Measurements from ENCODE around the gene KRTAP17-1.
A peak's percentile ranks its signal among the peaks of the same experiment; 100 is the strongest.

The KRTAP17-1 gene

DNA sequence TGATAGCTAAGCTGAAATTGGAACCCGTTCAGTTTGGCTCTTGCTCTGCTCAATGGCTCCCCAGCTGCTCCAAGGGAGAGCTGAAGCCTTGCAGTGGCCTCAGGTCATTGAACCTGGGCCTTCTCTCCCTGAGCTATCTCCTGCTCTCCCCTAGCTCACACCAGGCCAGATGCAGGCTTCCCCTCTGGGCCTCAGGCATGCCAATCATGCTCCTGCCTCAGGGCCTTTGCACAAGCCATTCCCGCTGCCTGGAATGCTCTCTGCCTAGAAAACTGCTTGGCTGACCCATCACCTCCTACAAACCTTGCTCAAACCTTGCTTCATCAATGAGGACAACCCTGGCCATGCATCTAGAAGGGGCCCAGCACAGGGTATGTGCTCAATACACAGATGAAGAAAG, 16.7 kb upstream of the KRTAP17-1 start:
- DNase-seq (ENCODE audit: low read depth), result no peak

DNA sequence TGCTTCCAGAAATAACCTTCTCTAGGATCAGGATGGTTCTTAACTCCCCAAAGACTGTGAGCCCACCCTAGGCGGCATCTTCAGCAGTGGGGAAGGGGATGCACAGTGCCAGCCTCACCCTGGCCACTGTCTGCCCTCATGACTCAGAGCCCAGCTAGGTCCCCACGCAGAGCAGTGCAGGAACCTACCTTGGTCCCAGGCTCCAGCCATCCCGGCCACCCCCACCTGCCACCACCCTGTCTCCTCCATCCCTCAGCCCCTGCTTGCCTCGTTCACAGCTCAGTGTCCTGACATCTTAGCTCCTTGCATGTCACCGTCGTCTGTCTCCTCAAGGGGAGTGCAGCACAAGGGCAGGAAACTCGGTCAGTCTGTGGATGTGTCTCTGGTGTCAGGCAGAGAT, 16.1 kb upstream of the KRTAP17-1 start:
- no peak for DNase-seq (ENCODE audit: low read depth)

DNA sequence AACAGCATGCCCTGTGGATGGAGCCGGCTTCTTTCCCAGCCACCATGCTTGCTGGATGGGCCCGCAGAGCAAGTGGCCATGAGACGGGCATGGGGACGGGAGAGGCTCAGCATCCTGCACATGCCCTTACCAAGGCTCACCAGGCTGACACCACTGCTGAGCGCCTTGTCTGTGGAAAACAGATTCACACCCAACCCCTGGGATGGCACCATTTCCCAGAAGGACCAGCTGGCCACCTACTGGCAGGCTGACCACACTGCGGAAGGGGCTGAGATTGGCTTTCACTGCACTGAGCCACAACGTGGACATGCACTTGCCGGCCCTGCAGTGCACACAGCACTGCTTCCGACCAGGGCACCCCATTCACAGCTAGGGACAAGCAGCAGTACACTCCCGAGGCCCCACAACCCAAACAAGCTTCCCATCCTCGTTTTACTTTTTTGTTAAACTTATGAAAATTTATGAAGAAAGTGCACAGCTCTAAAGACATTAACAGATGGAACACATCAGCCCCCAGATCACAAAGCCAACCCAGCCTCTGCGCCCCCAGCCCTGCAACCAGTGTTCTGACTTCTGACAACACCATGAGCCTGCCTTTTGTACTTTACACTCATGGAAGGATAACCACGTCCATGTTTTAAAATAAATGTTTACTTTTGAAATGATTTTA, 13.9 kb upstream of the KRTAP17-1 start:
- DNase-seq (ENCODE audit: low read depth), result no peak

DNA sequence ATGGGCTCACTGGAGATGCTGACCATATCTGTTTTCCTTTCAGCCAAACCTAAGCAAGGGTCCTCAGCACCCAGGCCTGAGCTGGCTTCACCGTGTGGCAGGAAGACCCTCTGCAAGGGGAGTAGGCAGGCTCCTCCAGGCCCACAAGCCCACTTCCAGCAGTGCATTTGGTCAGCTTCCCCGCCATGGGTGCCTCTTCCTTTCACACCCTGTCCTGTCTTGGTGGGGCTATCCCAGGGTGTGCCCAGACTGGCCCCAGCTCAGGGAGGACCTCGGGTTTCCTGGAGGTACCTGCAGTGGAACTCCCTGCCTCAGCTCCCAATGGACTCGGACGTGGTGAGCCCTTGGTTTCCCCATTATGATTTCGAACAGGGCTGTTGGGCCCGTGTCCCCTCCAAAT, 12.7 kb upstream of the KRTAP17-1 start:
- no peak for DNase-seq (ENCODE audit: low read depth)

DNA sequence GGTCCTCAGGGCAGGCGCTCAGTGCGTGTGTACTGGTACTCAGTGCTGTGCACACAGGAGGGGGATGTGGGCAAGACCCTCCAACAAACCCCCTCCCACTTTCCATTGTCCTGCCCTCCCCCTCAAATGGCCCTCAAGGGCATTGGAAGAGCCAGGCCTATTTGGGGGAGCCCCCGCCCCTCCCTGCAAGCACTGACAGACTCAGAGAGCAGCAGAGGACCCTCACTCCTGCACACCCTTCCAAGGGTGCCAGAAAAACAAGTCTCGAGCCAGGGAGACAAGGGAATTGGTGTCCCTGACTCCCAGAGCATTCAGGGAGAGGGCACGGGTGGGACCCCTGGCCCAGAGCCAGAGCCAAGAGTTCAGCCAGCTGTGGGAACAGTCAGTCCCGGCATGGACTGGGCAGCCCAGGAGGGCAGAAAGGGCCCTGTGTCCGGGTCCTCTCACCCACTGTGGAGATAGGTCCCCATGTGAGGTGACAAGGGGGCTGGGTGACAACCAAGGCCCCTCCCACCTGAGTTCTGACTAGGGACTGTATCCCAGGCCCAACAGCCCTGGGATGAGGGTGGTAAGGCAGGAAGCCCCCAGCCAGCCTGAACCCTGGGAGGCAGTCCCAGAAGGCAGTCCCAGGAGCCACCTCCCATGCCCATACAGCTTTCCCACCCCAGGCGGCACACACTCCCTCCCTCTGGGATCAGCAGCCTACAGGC, 12.1 kb upstream of the KRTAP17-1 start:
- DNase-seq (ENCODE audit: low read depth), result no peak

DNA sequence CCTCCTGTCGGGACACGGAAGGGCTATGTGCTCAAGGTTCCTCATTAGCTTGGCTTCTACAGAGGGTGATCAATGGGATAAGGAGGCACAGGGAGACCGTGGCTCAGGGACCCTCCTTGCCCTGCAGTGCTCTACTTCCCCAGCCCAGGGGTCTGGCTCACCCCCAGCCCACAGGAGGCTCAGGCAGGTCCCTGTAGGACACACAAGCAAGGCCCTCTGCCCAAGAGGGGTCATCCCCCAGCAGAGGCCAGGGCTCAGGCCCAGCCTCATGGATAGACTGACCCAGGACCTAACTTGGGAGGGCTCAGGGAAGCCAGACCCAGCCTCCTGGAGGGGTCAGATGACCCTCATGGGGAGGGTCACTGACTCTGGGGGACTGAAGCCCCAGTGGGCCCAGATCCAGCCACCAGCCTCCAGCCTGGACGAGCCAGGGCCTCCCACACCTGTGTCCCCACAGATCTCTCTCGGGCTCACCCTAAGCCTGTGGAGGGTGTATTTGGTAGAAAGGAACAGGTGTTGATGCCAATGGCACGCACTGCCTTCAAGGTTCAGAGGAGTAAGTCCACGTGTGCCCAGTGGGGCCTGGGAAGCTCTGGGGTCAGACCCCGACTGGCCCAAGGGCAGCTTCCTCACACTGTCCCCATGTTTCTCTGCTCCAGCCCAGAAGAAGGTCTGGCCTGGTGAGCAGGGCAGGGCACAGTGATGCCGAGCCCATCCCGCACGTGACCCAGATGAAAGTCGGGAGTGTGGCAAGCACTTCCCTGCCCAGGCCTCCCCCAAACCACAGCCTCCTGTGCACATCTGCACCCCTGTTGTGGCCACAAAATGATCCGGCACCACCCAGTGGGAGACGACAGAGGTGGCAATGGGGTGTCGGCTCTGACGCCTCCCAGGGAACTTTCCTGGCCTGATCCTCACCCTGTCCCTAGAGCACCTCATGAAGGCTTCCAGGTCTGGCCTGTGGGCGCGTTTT, 10.9 kb upstream of the KRTAP17-1 start:
- DNase-seq (ENCODE audit: low read depth), result no peak

DNA sequence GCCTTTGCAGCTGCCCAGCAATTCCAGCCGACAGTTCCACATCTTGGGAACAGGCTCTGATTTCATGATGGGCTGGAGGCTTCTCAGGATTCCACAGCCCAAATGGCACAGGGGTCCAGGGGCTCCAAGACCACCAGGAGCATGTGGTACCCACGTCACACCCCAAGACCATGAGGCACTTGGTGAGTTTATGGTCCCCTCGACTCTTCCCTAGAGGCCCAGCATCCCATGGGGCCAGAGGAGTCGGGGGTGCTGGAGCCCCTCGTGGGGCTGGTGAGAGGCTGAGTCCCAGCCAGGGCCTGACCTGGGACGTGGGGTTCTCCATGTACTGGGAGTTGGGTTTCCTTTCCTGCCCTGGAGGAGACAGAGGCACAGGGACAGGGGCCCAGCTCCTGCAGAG, 10.1 kb upstream of the KRTAP17-1 start:
- no peak for DNase-seq (ENCODE audit: low read depth)

DNA sequence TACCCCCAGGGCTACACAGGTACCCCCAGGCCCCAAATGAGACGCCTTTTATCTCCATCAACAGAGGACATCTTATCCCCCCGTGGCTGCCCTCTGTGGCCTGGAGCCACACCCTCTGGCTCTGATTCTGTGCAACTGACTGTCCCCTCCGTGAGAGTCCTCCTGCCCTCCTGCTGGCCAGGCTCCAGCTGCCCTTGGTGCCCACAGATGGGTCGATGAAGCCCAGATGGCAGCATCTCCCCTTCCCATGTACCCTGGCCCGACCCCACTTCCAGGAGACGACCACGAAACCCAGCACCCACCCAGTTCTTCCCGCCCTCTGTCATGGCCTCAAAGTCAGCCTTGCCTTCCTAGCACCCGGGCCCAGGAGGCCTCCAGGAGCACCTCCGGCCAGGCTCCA, 9.6 kb upstream of the KRTAP17-1 start:
- no peak for DNase-seq (ENCODE audit: low read depth)

DNA sequence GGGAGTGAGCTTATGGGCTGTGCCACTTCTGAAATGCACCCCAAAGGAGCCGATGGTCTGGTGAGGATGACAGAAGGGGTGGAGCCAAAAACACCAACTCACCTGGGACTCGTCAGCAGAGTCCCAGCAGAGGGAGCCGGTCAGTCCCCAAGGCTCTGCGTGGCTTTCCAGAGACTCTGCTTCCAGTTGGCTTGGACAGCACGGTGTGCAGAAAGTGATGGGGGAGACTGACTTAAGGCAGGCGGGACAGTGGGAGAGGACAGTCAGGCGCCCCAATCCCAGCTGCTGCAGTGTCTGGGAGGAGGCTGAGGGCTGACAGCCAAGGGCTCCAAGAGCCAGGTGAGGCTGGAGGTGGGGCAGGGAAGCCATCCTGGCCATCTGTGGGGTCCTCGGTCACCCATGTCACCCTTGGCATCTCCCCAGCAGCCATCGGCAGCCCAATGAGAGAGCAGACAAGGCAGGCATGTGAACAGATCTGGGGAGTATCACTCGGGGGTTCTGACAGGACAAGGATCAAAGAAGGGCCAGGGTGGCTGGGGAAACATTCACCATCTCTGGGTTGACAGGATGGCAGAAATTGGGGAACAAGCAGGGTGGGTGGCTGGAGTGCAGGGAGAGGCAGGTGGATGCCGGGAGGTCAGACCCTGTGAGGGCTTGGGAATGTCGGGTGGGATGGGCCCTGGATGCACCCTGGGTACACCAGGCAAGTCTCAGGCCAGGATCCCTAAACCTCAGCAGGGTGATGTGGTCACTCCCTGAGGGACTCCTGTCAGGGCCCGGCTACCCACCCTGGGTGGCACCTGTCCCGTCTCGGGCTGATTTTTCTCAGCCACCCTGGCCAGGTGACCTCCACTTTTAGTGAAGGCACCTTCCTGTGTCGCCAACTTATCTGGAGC, 8.9 kb upstream of the KRTAP17-1 start:
- no peak for DNase-seq (ENCODE audit: low read depth)

DNA sequence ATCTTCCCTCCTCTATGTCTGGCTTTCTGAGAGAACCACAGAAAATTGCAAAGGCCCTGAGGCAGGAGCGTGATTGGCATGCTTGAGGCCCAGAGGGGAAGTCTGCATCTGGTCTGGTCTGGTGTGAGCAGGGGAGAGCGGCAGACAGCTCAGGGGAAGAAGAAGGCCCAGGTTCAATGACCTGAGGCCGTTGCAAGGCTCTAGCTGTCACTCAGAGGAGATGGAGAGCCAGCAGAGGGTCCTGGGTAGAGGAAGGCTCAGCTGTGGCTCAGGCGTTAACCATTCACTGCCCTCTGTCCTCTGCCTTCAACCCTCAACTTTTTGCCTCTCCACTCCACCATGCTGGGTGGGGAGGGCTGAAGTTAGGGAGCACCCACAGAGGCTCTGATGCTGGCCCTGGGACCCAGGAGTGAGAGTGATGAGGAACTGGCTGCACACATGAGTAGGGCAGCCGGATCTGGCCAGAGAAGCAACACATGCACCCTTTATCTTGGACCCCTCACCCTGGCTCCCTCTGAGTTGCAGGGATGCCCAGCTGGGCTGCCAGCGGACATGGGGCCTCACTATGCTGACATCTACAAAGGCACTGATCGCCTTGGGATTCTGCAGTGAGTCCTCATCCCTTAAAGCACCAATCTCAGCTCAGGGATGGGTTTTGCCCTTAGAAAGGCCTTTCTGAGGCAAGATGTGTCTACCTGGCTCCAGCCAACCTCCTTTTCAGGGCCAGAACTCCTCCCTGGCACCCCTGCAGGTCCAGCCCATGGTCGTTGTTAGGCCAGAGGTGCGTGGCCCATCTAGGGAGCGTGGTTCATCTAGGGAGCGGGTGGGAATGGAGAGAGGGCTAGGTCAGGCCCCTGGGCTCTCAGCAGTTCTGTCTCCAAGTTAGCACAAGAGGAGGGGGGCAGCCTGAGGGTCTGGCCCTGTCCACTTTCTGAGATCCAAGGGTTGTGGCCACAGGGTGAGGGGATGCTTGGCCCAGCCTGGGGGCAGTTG, 7.7 kb upstream of the KRTAP17-1 start:
- no peak for DNase-seq (ENCODE audit: low read depth)

DNA sequence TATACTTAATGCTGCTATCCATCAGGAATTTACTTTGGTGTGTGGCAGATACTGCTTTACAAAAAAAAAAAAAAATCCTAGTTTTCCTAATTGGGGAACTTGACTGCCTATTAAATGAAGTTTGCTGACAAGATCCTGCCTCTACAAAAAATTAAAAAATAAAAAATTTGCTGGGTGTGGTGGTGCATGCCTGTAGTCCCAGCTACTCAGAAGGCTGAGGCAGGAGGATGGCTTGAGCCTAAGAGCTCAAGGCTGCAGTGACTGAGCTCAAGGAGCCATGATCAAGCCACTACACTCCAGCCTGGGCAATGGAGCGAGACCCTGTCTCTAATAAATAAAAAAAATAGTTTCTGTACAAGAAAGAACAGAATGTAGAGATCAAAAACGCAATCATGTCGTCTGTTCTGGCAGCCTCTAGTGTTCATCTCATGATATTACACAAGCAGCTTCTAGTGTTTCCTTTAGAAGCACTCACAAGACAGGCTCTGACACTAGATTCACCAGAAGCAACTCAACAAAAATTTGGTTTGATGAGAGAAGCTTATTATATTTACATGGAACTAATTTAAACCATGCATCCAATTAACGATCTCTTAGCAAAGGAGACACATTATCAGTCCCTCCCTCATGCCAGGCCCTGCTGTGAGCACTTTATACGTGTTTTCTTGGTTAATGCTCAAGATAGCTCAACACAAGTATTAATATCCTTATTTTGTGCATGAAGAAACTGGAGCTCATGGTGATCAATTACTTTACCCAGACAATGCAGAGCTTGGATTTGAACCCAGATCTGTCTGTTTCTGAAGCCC, 6.8 kb upstream of the KRTAP17-1 start:
- no peak for DNase-seq (ENCODE audit: low read depth)

DNA sequence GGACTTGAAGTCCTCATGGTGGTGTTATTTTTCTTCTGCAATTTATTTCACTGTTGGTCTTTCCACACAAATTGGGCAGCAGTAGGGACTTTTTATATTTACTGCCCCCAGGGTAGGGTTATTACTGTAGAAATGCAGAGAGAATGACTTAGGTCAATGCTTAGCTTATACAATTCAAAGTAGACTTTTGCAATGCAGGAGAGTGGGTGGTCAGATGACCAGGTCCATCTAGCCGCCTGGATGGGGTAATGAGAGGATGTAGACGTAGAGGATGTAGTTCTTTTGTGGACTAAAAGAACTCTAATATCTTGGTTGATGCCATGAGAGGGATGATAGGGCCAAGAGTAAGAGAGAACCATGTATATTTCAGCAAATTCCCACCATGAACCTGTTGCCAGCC, 2.7 kb upstream of the KRTAP17-1 start:
- no peak for DNase-seq (ENCODE audit: low read depth)

DNA sequence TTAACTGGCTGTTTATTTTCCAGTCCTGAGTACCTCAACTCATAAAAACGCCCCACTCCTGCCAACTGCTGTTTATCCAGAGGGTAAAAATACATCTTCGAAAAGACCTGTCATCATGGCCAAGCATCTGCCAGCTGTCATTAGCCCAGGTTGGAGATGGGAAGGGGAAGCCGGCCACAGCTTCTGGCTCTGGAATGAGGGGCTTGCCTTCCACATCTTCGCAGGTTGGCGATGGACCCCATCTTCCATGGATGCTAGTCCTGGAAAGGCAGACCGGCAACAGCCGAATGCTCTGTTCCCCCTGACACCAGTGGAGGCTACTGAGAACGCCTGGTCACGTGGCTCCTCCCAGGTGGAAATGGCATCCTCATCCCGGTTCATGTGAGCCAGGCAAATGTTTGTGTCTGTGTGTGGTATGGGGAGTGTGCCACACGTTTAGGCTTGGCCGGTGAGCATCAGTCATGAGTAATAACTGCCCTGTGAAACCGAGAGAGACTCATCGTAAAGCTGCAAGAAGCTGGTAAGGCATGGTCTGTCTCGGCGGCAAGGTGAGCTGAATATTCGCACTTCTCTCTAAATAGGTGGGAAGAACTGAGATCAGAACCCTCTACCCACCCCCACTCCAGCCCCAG, 420 bp upstream of the KRTAP17-1 start:
- DNase-seq (ENCODE audit: low read depth), result no peak

DNA sequence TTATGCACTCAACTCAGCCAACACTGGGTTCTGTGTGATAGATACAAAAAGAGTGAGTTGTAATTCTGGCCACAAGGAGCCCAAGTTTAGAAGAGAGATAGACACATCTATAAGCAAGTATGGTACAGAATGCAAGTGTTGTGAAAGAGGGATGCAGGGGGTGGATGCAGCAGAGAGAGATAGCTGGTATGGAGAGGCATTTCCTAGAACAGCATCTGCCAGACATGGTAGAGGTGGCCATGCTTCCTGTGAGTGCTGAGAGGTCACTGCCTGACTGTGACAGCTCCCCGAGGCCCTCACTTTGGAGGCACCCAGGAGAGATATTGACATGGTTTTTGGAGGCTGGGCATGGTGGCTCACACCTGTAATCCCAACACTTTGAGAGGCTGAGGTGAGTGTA, 4.4 kb downstream of the KRTAP17-1 start:
- no peak for DNase-seq (ENCODE audit: low read depth)

DNA sequence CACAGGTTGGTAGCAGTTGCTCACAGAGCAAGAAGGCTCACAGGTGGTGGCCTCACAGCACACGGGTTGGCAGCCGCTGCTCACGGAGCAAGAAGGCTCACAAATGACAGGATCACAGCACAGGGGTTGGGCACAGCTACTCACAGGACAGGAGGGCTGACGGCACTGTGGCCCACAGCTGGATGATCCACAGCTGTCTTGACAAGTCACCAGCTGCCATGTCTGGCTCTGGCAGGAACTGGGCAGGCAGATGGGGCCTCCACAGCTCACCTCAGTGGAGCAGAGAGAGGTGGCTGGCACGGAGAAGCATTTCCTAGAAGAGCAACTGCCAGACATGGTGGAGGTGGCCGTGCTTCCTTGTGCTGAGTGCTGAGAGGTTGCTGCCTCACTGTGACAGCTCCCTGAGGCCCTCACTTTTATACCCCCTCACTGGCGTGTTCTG, 6.6 kb downstream of the KRTAP17-1 start, which contains the start of gene KRTAP16-1:
TSS of gene KRTAP16-1 (minus strand) at position 392 of the 442 bp plus-strand sequence. CDS start at position 336, 56 bp downstream.
- DNase-seq (ENCODE audit: low read depth), result no peak

DNA sequence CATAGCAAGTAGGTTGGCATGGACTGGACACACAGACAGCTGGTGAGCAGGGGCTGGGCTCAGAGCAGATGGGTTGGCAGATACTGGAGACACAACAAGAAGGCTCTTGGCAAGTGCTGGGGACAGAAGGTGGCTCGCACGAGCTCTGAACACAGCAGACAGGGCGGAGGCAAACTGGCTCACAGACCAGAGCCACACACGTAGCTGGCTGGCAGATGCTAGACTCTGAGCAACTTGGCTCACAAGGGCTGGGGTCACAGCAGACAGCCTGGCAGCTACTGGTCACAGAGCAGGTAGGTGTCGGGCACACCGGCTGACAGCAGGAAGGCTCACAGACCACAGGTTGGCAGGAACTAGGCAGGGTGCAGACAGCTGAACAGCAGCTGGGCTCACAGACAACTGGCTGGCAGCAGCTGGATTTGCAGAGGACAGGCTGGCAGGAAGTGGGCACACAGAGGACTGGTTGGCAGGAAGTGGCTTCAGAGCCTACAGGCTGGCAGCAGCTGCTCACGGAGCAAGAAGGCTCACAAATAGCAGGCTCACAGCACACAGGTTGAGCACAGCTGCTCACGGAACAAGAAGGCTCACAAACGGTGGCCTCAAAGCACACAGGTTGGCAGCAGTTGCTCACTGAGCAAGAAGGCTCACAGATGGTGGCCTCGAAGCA, 7.1 kb downstream of the KRTAP17-1 start:
- peak; percentile 42 for DNase-seq (ENCODE audit: low read depth)

DNA sequence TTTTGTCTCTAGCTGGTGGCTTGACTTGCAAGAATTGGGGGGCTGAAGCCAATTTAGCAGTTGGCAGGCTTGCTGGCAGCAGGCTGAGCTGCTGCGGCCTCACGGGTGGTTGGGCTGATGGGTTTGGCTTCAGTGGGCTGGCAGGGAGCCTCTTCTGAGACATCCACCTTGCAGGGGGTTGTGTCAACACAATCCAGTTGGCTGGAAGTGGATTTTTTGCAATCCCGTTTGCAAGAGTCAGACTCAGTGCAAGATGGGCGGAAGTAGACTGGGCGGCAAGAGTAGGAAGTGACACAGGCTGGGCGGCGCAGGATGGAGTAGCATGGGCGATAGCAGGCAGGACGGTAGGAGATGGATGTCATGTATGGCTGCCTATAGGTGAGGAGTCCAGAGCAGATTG, 7.9 kb downstream of the KRTAP17-1 start:
- no peak for DNase-seq (ENCODE audit: low read depth)

DNA sequence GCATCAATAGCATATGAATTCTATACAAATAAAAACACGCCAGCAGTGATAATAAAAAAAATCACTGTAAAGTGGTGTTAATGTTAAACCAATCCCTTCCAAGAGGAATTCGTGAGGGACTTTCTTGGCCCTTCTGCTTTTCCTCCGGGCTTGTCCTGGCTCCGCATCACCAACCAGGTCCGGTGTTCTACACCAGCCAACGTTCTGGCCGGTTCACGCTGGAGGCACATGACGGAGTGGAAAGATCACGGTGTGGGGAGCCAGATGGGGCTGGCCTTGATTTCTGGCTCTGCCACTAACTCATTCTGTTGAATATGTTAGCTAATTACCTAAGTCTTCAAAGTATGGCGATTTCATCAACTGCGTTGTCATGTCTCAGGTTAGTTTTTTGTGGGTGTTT, 11.4 kb downstream of the KRTAP17-1 start:
- no peak for DNase-seq (ENCODE audit: low read depth)
